Breast epithelium (tissue), 4 donors: ENCODE data around the gene SEMA4C. TPM values are rescaled to one million over a fixed set of nuclear protein-coding genes. Genes with fewer than 3 reads are reported as not detected.

Experiments used
- DNase-seq, 2 donors: peaks; one replicate each; pipeline ENCODE4 v3.0.0-alpha.2; 2019; ENCODE audit warnings: low spot score in 2 of 2
- H3K27ac ChIP-seq, 2 donors: fragments of 200-600 bp; sonication (generic) in 1 of 2; one replicate each; pipeline ENCODE4 v1.5.1; 2016 to 2019; ENCODE audit warnings: mild to moderate bottlenecking in 1 of 2
- H3K27me3 ChIP-seq, 2 donors: fragments of 200-600 bp; sonication (generic) in 1 of 2; one replicate each; pipeline versions ENCODE4 v1.5.1 to v1.6.0; 2017 to 2019; ENCODE audit warnings: control low read depth in 1 of 2, mild to moderate bottlenecking in 1 of 2
- H3K36me3 ChIP-seq: fragments of 200-600 bp; one replicate; pipeline ENCODE4 v1.5.1; 2019
- H3K4me1 ChIP-seq, 2 donors: fragments of 200-600 bp; sonication (generic); one replicate each; pipeline ENCODE4 v1.5.1; 2016 to 2019; ENCODE audit warnings: control low read depth in 1 of 2
- H3K4me3 ChIP-seq, 3 donors: fragments of 200-600 bp; sonication (generic); 1 replicate in 2 of 3; 2 replicates in 1 of 3; pipeline ENCODE4 v1.5.1; 2016 to 2019; ENCODE audit warnings: mild to moderate bottlenecking in 3 of 3, moderate library complexity in 2 of 3
- H3K9me3 ChIP-seq, 2 donors: fragments of 200-600 bp; sonication (generic) in 1 of 2; one replicate each; pipeline ENCODE4 v1.5.1; 2016 to 2019; ENCODE audit warnings: control low read depth in 1 of 2
- CTCF ChIP-seq, 3 donors: fragments of 450-650 bp; IDR thresholded peaks; one replicate each; pipeline ENCODE4 v1.5.1; 2016 to 2017; ENCODE audit warnings: antibody characterized with exemption in 3 of 3, mild to moderate bottlenecking in 3 of 3, moderate library complexity in 3 of 3
- POLR2A ChIP-seq: fragments of 450-650 bp; IDR thresholded peaks from one replicate; pipeline ENCODE4 v1.6.1; 2016; ENCODE audit warnings: antibody characterized with exemption, mild to moderate bottlenecking, moderate library complexity
- POLR2AphosphoS5 ChIP-seq, 3 donors: sonication (generic); formaldehyde crosslinking; IDR thresholded peaks; one replicate each; pipeline ENCODE4 v1.6.1; 2017; ENCODE audit warnings: antibody characterized with exemption in 3 of 3
- intact Hi-C: fragments of 100-400 bp; cut with DNase I; formaldehyde crosslinking; loops from one replicate; pipeline ENCODE4 v1.15.1; 2023; ENCODE audit warnings: low total_unique reads
- total RNA-seq, 3 donors: library from RNA; depleted of rRNA; stranded (reverse); fragments of >200 nt; gene quantifications; one replicate each; pipeline ENCODE4 v1.1.0, GENCODE V29; 2016

Gene SEMA4C
- total RNA-seq, 3 donors from 2014 or later = 17.9 to 37.3 (median 31.5) TPM

DNA sequence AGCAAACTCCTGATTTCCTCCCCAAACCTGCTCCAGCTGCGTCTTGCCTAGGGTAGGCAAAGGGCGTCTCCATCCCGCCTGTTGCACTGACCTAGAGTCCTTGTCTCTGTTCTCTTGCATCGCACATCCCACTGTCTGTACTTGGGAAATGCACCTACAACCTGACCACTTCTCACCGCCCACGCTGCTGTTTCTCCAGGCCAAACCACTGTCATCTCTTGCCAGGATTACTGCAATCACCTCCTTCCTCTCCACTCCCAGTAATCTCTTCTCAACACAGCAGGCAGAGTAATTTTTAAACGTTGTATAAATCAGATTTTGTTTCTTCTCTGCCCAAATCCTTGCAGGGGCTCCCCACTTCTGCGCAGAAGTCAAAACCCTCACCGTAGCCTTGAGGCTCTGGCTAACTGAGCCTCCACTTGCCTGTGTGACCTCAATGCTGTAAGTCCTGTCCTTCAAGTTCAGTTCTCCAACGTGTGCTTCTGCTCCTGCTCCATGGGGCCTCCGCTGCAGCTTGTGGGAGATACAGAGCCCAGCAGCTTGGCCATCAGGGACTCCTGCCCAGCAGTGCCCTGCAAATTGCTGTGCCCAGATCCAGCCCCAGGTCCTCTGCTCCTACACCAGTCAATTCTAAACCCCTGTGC is 27.7 kb upstream of the SEMA4C start:
- H3K9me3 ChIP-seq = no peaks in the 10 kb centered on the region
- TF ChIP-seq POLR2A (no peak), POLR2AphosphoS5 (IDR thresholded peaks at IDR 0.05) (no peak), CTCF (IDR thresholded peaks at IDR 0.05) (no peak)
- intact Hi-C loops = no loop called here
- H3K27ac ChIP-seq = no peak overlapping the region
- peaks cover 0 to 29% of the 10 kb centered on the region in 2 donors for H3K4me1 ChIP-seq
- H3K36me3 ChIP-seq = no peaks in the 10 kb centered on the region
- no peak overlapping the region for H3K4me3 ChIP-seq
- peak in 1 of 2 donors; percentile 77 for DNase-seq
- no peaks in the 10 kb centered on the region for H3K27me3 ChIP-seq

GRCh38 chr2:96895746-96896651 is 26.1 kb upstream of the SEMA4C start:
- no peak for DNase-seq
- peak overlapping the region; percentile 29 to 70 for H3K27ac ChIP-seq
- intact Hi-C loops = no loop called here

DNA sequence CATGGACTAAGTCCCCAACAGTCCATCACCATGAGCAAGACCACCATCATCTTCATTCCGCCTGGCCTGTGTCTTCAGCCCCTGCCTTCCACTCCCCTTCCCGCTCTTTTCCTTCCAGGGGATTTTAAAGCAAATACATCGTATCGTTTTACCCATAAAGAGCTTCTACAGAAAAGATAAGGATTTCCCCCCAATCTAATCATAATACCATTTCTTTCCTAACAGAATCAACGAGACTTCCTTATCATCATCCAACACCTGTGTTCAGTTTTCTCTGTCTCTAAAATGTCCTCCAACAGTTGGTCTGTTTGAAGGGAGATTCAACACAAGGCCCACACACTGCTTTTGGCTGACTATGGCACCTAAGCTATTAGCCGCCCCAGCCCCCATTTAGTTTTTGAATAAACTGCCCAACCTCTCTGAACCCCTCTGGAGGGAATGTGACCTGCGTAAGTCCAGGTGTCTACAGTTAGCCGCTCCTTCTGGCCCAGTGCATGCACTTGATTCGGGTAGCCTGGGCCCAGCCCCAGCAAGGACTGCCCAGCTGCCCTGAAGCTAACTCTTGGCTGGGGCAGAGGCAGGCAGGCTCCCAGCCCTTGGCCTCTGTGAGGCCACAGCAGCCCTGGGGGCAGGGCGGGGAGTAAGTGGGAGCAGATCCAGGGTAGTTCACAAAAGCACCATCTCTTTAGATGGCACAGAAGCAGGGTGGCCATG is 25.3 kb upstream of the SEMA4C start:
- Histone ChIP-seq H3K36me3 (no peaks in the 10 kb centered on the region), H3K4me3 (no peak overlapping the region), H3K27me3 (no peaks in the 10 kb centered on the region), H3K27ac (peak overlapping the region in 1 of 2 donors; percentile 70), H3K9me3 (no peaks in the 10 kb centered on the region), H3K4me1 (peaks cover 0 to 43% of the 10 kb centered on the region in 2 donors)
- TF ChIP-seq POLR2A (no peak), POLR2AphosphoS5 (IDR thresholded peaks at IDR 0.05) (no peak), CTCF (IDR thresholded peaks at IDR 0.05) (no peak)
- no peak for DNase-seq
- intact Hi-C loops = no loop called here

More at GRCh38 chr2:96895746-96896651, 26.1 kb upstream of the SEMA4C start:
- Histone ChIP-seq H3K4me1 (peaks cover 0 to 43% of the 10 kb centered on the region in 2 donors), H3K27me3 (no peaks in the 10 kb centered on the region), H3K4me3 (no peak overlapping the region), H3K9me3 (no peaks in the 10 kb centered on the region), H3K36me3 (no peaks in the 10 kb centered on the region)
- TF ChIP-seq POLR2AphosphoS5 (IDR thresholded peaks at IDR 0.05) = no peak
- TF ChIP-seq POLR2A = no peak
- no peak for TF ChIP-seq CTCF (IDR thresholded peaks at IDR 0.05)

GRCh38 chr2:96894151-96894531 is 24.3 kb upstream of the SEMA4C start:
- no peak for DNase-seq
- H3K4me1 ChIP-seq = peaks cover 0 to 42% of the 10 kb centered on the region in 2 donors
- no peak for TF ChIP-seq CTCF (IDR thresholded peaks at IDR 0.05)
- TF ChIP-seq POLR2AphosphoS5 (IDR thresholded peaks at IDR 0.05) = no peak
- TF ChIP-seq POLR2A = no peak
- peak overlapping the region in 1 of 2 donors; percentile 50 for H3K27ac ChIP-seq
- H3K9me3 ChIP-seq = no peaks in the 10 kb centered on the region
- intact Hi-C loops = no loop called here
- no peak overlapping the region for H3K4me3 ChIP-seq
- no peaks in the 10 kb centered on the region for H3K27me3 ChIP-seq
- no peaks in the 10 kb centered on the region for H3K36me3 ChIP-seq
